Activated naive CD4-positive, alpha-beta T cell treated with anti-CD3 and anti-CD28 coated beads, Interleukin-2, amount 50 U/mL, for 16 hours (primary cell): ENCODE data around the gene ATXN10.
"Not testable (repeated sequence)": the region's sequence is repeated elsewhere in the genome, so short reads cannot be mapped to it uniquely, and the experiment has no call there.

Source experiments
- DNase-seq: peaks from one replicate; pipeline ENCODE4 v3.0.0-alpha.2; 2020

The ATXN10 gene

DNA sequence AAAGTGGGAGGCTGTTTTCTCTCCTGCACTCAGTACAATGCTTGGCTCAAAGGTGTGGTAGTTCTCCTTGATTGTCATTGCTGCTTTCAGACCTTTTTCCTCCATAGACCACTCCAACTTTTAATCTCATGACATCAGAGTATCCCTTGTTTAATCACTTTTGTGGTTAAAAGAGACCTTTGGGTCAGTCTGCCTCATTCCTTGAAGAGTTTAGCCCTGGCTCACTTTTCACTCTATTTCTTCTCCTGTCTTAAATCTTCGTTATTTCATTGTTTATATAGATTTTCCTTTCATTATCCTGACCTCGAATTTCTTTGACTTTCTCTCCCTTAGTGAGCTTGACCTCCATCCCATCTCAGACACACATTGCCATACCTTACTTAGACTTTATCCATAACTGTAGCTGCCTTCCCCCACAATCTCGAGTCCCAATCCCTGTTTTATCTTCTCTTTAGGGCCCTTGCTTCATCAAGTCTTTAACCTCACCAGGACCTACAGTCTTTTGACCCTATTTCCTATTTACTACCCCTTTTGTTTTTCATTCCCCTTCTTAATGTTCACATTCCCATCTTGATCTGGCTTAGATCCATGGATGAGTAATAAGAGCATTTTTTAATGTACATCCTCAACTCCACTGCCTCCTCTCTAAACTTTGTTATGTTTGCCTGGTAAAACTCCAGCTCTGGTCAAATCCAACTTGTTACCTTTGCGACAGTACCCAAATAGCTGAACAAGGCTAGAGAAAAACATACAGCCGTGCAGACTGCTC, 9.5 kb downstream of the ATXN10 start:
- DNase-seq = no peak

DNA sequence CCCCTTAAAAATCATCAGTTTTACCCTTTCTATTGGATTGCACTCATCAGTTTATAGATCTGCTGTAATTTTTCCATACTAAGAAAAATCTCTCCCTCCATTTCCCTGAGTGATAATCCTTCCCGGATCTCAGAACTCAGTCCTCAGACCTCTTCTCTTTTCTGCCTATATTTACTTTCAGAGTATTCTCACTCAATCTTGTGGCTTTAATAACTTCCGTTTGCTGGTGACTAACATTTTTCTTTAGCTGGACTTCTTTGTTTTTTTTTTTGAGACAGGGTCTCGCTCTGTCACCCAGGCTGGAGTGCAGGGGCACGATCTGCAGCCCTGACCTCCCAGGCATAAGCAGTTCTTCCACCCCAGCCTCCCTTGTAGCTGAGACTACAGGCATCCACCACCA, 10.4 kb downstream of the ATXN10 start:
- no peak for DNase-seq

DNA sequence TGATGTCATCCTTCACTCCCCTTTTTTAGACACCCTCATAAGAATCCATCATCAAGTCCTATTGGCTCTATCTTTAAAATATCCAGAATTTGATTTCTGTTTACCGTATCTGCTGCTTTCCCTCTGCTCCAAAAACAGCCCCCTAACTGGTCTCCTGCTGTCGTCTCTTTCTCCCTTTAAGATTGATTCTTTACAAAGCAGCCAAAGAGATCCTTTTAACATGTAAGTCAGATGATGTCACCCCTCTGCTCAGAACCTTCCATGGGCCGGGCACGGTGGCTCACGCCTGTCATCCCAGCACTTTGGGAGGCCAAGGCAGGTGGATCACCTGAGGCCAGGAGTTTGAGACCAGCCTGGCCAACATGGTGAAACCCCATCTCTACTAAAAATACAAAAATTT, 11.1 kb downstream of the ATXN10 start:
- DNase-seq = not testable (repeated sequence)

DNA sequence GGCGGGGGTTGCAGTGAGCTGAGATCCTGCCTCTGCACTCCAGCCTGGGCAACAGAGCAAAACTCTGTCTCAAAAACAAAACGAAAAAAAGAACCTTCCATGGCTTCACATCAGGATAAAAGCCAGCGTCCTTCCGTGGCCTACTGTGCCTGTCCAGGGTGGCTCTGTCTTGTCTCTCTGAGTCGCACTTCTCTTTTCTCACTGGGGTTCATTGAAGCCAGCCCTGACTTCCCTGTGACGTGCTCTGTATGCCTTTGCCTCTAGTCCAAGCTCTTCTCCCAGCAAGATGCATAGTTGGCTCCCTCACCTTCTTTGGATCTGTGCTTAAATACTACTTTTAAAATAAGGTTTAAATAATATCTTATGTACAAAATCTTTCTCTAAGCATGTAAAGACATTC, 11.6 kb downstream of the ATXN10 start:
- DNase-seq = no peak

DNA sequence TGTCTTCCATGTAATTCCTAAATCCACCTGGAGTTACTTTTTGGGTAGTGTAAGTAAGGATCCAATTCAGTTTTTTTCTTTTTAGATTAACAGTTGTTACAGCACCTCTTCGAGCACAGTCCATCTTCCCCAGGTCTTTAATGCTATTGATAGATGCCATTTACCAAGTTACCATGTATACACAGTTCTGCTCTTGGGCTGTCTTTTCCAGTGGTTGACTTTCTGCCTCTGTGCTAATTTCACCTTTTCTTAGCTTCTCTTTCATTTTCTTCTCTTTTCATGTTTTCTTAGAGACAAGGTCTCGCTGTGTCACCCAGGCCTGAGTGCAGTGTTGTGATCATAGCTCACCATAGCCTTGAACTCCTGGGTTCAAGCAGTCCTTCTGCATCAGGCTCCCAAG, 12.0 kb downstream of the ATXN10 start:
- DNase-seq = no peak

DNA sequence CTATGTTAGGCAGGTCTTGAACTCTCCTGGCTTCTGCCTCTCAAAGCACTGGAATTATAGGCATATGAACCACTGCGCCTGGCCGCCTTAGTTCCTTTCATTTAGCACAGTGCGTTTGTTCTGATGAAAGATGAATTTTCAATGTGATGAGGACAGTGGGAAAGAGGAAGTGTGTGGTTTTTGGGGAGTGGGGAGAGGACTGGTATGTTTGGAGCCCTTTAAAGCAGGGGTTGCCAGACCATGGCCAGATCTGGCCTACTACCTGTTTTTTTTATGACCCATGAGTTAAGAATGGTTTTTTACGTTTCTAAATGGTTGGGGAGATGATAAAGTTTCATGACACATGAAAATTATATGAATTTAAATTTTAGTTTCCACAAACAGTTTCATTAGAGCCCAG, 12.5 kb downstream of the ATXN10 start:
- no peak for DNase-seq

DNA sequence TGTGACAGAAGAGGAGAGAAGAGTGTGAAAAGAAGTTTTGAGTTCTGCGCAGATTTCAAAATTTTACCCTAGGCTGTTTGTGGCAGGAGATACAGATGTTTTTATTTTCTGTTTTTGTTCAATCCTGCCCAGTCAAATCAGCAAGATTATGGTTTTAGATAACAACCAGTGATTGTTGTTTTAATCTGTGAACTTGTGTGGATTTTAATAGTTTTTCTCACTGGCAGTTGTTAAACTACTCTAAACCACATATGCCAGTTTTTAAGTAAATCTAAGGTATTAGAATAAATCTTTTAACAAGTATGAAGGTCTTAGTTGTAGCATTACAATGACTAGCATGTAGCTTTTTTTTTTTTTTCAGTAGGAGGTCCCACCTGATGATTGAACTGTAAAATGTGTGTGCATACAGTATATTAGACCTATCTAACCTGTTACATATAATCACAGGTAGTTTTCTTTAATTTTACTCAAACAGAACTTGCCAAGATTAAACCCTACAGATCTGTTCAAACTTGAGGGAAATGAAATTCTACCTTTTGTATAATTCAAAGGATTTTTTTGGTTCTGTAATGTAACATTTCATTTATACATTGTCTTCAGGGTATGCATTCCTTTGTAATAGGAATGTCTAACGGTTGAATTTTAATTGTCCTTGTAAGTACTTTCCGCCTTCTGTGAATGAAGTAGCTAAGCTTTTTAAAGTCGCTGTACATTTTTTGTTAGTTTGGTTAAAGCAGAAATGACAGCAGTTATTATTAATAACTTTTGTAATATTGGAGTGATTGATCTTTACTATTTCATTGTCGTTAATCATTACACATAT, 13.3 kb downstream of the ATXN10 start:
- DNase-seq = no peak

DNA sequence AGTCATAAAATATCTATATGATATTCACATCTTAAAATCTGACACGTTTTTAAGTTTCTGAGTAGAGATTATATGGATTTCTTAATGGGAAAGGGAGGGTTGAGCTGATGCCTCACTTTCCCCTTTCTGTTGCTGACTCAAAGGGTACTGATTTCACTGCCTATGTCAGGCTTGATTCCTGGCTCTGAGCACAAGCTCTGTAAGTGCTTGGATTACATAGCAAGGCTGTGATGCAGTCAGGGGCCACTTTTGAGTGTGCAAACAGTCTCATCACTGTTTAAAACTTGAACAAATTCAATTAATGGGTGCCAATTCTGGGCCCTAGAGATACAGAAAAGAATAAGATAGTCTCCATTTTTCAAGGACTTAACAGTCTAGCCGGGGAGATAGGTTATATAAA, 14.4 kb downstream of the ATXN10 start:
- no peak for DNase-seq

DNA sequence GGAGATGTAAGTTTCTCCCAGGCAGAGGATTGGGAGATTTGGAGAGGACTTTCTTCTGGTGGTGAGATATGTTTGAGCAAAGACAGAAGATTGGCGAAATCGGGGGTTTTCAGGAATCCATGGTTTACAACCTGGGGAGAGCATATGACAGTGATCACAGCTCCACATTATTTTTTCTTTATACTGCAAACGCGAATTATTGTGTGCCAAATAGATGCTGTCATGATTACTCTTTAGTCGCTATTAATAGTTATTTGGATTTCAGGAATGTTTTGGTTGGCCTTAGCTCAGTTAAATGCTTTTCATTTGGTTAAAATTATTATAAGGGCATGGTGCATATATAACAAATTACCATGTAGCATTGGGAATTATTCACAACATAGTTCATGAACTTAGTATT, 15.2 kb downstream of the ATXN10 start:
- DNase-seq = no peak

DNA sequence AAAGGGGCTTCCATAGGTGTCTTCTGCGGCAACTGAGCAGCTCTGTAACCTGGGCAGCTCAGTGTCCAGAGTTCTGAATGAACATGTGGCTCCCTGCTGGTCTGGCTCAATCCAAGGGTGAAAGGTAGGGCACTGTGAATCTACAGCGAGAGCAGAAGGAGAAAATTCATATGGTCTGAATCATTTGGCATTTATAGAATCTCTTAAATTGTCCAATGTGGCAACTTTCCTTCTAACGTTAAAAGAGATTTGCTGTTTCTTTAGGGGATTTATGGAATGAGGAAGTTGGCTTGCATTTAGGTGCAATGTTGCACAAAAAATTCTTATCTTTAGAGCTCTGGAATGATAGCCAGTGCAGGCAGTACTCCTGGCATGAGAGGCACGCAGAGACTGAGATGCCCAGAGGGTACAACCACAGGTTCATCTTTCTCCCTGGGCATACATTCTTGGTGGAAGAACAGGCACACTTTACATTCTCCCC, 17.0 kb downstream of the ATXN10 start:
- DNase-seq = no peak

DNA sequence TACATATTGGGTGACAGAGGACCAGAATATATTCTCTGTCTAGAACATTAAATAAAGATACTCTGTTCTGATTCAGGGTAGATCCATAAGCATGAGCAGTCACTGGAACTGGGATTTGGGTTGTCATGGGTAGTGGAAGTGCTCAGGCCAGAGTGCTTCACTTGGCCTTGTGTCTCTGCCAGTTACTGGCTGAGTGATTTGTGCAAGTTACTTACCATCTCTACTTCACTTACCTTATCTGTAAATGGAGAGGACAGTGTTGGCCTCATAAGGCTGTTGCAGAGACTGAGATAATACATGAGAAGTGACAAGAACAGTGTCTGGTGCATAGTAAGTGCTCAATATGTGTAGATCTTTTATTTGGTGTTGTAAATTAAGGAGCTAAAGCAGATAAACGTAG, 17.6 kb downstream of the ATXN10 start:
- no peak for DNase-seq

DNA sequence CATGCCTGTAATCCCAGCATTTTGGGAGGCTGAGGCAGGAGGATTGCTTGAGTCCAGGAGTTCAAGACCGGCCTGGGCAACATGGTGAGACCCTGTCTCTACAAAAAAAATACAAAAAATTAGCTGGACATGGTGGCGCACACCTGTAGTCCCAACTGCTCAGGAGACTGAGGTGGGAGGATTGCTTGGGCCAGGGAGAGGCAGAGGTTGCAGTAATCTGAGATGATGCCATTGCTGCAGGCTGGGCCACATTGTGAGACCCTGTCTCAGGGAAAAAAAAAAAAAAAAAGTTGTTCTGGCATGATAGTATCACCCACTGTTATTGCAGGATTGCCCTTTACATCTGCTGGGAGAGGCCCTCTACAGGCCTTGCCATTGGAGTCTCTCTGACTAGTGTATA, 18.4 kb downstream of the ATXN10 start:
- no peak for DNase-seq

DNA sequence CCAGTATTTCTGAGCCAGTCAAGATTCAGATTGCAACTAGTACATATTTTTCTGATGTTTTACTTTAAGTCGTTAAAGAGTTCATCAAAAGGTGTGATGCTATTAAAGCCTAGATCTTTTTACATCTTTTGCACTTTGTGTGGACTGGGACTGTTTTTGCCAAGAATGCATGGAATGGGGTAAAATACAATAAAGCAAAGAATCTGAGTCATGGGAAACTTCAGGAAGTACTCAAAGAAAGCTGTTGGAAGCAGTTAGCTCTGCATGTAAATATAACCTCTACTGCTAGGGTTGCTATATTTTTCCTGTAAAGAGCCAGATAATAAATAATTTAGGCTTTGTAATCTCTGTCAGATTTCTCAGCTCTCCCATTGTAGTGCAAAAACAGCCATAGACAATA, 20.9 kb downstream of the ATXN10 start:
- no peak for DNase-seq

DNA sequence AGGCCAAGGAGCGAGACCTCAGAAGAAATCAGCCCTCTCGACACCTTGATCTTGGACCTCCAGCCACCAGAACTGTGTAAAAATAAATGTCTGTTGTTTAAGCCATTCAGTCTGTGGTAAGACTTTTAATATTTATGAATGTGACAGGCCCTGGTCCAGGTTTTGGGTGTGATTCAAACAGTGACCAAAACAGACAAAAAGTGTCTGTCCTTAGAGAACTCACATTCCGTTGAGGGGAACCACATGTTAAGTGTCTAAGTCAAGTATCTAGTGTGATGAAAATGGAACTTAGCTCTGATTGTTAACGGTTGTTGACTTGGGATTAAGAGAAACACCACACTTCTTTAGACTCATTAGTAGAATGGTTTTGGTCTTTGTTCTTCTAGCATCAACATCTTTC, 22.2 kb downstream of the ATXN10 start:
- no peak for DNase-seq

DNA sequence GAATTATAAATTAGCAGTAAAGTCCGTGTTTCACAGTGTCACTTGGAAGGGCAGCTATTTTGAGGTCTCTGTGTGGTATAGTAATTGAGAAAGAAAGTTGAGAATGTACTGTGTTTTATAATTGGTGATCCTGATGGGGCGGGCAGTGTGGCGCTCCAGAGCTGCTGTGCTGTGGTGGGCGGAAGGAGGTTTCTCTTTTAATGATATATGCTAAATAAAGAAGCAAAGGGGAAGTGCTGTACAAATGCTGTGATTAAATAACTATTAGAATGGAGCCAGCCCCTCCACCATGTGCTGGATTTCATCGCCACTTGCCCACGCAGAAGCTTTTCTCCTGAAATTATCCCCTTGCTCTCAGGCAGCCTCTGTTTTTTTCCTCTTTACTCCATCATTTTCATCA, 24.6 kb downstream of the ATXN10 start:
- no peak for DNase-seq

DNA sequence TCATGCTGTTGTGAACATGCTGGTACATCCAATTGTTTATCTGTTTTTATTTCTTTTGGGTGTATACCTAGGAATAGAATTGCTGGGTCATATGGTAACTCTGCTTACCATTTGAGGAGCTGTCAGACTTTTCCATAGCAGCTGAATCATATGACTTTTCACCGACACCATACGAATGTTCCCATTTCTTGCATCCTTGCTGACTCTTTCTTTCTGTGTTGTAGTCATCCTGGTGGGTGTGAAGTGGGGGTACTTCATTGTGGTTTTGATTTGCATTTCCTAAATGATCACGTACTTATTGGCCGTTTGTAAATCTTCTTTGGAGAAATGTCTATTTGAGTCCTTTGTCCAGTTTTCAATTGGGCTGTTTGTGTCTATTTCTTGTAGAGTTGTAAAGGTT, 26.5 kb downstream of the ATXN10 start:
- no peak for DNase-seq

DNA sequence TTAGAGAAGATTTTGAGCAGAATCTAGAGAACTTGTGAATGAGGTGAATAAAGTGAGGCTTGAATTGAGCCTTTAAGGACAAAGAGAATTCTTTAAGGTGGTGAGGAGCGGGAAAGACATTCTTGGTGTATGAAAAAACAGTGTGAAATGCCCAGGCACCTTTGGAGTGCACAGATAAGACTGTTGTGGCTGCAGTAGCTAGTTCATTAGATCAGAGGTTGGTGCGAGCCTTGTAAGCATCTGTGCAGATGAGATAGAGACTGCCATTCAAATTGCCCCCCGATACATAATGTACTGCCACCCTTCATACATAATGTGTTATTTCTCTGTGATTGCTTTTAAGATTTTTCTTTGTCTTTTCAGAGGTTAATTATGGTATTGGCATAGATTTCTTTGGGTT, 31.3 kb downstream of the ATXN10 start:
- no peak for DNase-seq

DNA sequence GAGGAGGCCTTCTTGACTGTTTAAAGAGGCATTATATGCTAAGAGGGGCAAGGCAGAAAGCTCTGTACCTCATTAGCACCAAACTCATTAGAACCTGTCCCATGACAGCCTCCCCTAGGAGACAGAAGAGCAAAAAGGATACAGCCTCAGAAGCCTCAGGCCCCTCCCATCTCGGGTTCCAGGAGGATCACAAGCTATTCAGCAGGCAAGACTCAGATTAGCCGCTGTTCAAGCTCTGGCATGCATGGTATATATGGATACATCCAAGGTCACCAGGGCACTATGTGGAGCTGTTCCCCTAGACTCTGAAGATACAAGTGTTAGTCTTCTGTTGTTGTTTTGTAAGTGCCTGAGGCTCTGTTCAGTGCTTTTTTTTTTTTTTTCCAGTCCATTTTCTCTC, 32.1 kb downstream of the ATXN10 start:
- no peak for DNase-seq

DNA sequence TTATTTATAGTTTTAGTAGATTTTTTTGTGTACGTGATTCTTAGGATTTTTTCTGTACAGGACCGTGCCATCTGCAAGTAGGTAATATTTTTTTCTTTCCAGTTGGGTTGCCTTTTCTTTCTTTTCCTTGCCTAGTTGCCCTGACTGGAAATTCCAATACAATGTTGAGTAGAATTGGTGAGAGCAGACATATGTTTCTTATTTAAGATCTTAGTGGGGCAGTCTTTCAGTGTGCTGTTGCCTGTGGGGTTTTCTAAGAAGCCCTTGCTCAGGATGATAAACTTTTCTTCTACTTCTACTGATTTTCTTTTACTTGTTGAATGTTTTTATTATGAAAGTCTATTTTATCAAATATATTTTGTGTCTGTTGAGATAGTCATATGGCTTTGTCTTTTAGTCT, 33.0 kb downstream of the ATXN10 start:
- DNase-seq = no peak

DNA sequence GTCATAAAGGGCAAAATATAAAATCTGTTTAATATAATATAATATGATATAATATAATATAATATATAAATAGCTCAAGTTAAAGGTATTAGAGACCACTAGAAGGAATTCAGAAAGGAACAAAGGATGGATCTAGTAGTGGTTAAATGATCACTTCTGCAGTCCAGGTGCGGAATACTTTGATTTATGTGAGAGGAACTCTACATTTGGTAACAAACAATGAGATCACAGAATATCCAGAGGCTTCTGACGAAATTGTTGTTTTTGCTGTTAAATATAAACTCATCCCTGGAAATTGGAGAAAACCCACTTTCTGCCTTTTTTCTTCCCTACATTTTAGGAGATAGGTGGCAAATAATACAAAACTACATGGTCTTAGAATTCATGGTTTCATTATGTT, 36.0 kb downstream of the ATXN10 start:
- no peak for DNase-seq

DNA sequence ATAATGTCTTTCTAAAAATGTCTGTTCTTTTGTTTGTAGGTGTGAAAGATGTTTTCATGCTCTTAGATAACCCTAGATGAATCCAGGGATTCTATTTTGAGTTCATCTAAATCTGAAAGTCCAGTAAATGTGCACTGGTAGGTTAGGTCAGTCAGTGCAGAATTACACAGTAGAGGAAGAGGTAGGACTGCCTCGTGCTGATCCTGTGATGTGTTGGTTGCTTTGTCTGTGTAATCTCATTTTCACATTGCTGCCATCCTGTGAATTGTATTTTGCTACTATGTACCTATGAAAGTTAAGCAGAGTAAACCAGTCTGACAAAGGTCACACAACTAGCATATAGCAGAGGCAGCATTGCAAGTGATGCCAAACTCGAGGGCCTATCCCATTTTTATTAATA, 36.5 kb downstream of the ATXN10 start:
- no peak for DNase-seq

DNA sequence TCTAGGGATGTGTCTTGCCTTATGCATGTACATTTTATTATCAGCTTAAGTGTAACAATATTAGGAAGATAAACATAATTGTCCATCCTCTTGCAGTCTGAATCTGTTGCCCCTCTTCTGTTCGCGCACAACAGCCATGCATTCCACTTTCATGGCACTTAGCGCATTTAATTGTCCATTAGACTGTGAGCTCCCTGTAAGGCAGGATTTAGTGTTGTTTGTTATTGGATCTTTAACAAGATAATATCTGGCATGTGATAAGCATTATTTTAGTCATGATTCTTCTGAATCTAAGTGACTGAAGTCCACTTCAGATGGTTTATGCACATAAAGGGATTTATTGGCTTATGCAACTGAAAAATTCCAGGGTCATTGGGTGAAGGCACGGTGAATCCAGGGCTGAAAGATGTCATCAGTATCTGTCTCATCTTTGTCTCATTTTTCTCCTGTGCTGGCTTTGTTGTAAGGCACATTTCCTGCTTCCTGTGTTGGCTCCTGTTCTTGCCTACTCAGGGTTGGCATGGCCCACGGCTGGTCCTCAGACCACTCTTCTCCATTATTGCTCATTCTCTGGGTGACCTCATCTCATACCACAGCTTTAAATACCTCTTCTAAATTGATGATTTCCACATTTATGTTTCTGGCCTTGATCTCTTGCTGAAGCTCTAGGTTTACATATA, 37.6 kb downstream of the ATXN10 start:
- no peak for DNase-seq

DNA sequence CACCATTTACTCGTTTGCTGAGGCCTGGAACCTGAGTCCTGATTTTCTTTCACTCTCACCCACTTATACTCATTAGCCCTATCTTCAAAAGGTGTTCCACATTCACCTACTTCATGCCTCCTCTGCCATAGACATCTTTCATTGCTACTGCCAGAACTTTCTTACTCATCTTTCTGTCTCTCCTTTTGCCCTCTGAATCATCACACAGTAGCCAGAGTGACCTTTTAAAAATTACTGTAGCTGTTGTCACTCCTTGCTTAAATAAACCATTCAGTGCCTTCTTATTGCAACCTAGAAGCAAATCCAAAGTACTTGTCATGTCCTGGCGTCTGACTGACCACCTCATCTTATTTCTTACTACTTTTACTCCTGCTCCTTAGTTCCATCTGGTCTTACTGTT, 38.2 kb downstream of the ATXN10 start:
- no peak for DNase-seq

DNA sequence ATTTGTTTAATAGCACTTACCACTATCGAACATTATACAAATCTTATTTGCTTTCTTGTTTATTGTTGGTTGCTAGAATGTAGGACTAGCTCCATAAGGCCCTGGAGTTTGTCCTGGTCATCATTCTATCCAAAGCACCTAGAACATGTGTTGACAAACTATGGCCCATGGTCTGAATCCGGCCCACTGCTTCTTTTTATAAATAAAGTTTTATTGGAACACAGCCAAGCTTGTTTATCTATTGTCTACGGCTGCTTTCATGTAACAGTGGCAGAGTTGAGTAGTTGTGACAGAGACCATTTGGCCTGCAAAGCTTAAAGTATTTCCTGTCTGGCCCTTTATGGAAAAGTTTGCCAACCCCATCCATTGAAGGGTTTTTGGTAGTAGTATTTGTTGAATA, 38.8 kb downstream of the ATXN10 start:
- DNase-seq = no peak
